GM19397 (cell line): ENCODE measurements around the gene YPEL5.
"Not testable (repeated sequence)": the region's sequence is repeated elsewhere in the genome, so short reads cannot be mapped to it uniquely, and the experiment has no call there.

Source experiments
- ATAC-seq: cut with Tn5 transposase; IDR thresholded peaks from one replicate; pipeline ENCODE4 v1.9.1; 2021; ENCODE audit warnings: mild to moderate bottlenecking, moderate library complexity; ENCODE audit not compliant: unreplicated experiment

Gene YPEL5

DNA sequence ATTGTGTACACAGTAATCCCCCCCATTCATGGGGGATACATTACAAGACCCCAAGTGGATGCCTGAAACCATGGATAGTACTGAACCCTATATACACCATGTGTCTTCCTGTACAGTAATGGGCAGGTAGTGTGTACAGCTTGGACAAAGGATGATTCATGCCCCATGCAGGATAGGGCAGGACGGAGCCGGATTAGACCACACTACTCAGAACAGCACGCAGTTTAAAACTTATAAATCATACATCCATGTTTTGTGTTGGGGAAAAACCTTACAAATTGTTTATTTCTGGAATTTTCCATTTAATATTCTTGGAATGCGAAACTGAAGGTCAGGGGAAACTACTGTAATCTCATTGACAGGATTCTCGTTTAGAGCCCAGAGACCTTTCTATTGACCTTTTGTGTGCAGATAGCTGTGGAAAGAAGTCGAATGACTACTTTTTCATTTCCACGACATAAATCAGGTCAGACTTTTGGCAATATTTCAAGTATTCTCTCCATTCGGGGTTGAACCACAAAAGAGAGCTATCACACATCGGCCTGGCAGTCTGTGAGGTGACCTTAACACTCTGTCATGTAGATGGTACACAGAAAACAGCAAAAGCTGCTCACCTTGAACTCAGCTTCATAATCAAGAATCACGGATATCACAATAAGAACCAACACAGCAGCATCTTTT lies 9.9 kb upstream of the YPEL5 start:
- no peak for ATAC-seq

DNA sequence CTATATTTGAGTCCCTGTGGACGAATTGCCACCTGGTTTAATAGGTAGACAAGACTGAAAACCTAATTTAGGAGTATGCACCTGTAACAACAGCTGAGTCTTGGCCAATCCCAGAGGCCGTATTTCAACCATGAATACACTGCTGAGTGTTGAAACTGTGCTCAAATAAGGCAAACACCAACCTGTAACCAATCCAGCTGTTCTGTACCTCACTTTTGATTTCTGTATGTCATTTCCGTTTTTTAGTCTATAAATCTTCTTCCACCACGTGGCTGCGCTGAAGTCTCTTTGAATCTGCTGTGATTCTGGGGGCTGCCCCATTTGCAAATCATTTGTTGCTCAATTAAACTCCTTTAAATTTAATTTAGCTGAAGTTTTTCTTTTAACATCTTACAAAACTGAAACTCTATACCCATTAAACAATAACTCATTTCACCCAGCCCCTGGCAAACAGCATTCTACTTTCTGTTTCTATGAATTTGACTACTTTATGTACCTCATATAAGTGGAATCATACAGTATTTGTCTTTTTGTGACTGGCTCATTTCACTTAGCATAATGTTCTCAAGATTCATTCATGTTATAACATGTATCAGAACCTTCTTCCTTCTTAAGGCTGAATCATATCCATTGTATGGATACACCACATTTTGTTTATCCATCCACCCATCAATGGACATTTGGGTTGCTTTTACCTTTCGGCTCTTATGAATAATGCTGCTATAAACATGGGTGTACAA lies 7.5 kb upstream of the YPEL5 start:
- ATAC-seq = peak; percentile 73

DNA sequence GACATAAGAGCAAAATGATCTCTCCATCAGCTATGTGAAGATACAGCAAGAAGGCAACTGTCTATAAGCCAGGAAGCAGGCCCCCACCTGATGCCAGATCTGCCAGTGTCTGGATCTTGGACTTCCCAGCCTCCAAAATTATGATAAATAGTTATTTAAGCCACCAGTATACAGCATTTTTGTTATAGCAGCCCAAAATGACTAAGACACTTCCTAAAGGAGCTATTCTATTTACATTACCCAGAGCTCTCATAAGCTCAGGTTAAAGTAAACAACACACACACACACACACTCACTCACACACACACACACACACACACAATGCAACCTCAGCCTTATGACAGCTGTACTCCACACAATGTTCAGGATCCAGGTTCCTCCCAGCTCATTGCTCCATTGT lies 5.7 kb upstream of the YPEL5 start:
- no peak for ATAC-seq

DNA sequence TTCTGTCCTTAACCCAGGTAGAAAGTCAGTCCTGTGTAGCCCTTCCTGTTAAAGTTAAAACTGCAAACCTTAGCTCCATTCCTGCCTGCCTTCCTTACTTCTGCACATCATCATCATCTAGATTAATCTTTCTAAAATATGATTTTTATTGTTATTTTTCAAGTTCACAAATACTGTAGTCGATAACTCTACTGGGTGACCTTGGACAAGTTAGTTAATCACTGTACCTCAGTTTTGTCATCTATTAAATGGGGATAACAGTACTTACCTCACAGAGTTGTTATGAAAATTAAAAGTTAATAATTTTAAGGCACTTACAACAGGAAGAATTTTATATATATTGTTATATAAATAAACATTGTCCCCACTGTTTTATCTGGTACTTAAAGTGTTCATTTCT lies 2.5 kb upstream of the YPEL5 start:
- ATAC-seq = no peak

DNA sequence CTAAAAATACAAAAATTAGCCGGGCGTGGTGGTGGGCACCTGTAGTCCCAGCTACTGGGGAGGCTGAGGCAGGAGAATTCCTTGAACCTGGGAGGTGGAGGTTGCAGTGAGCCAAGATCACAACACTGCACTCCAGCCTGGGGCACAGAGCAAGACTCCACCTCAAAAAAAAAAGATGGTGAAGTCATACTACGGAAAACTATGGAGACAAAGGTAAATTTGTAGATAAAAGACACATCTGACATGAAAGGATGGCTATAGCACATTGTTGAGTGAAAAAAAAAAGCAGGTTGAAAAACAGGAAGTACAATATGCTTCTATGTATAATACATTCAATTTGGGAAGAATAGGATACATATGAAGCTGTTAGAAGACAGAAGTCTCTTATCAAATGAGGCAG lies 1.9 kb upstream of the YPEL5 start:
- ATAC-seq = not testable (repeated sequence)

DNA sequence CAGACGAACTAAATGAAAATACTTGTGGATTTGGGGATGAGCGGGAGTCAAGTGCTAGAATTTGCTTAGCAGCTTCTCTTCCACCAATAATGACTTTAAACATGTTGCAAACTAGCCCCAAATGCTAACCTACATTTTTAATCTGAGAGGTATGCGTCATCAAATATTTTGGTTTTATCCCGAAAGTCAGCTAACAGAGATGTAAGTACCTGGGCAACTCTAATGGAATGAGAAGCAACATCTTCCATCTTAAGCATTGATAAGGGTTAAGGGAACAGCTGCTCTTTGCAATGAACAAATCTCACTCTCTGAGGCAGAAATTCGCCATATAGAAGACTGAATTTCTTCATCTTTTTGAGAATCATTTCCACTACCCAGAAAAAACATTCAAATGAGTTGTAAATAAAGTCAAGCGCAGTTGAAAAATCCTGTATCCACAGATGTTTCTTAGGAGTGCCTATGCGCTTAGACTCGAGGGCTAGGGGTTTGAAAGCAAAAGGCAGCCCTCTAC lies 926 bp upstream of the YPEL5 start:
- no peak for ATAC-seq

DNA sequence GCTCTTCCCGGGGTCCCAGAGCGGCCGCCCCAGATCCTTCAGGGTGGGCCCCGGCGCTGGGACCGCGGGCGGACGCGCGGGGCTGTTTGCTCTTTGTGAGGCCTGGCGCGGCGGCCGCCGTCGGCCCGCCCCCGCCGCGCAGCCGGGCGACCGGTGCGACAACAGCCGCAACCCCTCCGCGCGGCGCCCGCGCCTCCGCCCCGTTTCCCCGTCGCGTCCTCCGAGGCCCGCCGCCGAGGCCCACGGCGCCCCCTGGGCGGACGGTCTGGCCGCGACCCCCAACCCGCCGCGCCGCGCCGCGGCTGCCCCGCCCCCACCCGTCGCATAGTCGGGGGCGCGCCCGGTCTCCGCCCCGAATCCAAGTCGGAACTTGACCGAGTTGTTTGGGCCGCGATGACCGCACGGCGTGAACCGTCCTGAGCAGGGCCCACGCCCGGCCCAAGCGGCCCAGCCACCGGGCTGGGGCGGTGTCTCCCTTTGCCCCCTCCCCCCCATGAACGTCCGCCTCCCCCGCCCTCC lies 448 bp downstream of the YPEL5 start:
- peak; percentile 4 for ATAC-seq

DNA sequence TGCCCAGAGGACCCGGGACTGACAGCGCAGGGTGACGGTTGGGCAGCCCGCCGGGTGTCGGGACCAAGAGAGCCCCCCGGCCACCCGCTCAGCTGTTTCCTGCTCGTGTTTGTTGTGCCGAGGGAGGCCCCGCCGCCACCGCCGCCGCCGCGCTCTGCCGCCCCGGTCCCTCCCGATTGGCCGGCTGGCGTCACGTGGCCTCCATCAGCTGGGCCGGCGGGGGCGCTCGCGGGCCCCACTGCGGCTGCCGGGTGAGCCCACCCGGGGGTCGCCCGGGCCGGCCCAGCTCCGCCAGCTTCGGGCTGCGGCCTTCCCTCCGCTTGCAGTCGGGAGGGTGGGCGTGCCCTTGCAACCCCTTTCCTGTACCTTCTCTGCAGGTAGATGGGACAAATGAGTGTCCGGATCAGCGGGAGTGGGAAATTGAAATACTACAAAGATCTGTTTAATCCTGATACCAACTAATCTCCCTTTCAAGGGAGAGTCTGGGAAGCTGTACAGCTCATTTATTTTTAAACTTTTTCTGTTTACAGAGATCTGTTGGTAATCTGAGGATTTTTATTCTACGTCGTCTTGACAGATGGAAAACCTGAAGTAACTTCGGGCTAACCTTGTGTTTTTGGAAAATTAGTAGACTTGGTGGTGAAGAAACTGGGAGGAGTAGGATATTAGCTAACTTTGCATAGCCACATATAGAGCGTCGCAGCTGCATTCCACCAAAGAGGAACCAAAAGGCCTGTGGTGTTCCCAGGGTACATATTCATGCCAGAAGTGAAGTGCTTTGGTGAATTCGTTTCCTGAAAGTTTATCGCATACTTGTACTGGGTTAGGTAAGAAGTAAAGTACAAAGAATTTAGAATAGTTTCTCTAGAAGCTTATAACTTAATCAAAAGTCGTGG lies 1.2 kb downstream of the YPEL5 start:
- ATAC-seq = peak; percentile 26

DNA sequence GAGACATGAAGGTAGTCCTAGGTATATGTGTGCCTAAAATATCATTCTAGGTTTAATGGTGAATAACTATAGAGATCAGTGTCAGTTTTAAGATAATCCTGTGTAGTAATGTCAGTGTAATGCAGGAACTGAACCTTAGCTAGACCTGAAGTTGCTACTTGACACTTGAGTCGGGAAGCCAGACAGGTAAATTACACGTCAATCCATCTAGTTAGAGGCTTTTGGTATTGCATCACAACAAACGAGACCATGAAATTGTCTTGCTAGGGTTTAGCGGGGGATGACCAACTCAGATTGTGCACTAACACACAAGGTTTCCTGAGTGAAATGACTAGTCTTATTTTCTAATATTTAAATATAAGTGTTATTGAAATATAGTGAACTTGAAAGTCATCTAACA lies 2.0 kb downstream of the YPEL5 start:
- no peak for ATAC-seq

DNA sequence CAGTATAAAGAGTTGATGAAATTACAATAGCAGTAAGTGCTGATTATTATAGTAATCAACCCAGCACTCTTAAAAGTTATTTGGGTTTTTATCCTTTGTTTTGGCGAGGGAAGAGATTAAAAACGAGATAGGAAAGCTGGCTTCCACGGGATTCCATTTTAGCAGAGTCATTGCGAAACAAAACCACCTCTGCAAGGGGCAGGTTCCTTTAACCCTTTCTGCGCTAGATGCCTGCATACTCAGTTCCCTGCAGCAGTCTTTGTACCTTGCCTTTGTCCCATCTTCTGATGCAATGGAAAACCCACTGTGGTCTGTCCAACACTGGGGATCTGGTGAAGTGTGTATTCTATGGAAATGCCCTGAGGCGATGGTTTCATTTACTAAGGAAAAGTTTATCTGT lies 2.7 kb downstream of the YPEL5 start:
- ATAC-seq = no peak

DNA sequence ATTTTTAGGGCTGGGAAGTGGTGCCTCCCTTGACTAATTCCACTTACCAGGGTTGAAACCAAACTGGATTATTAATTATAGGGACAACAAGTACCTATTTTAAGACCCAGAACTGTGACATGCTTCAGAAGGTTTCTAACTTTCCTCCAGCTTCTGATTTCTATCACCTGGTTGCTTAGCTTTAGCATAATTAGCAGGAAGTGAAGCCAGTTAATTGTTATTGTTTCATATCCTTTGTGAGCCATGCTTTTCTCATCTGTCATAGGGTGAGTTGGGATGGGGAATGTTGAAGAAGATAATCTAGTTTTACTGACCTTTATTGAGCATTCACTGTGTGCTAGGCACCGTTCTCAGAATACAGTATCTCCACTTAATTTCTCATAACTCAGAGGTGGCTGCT lies 3.2 kb downstream of the YPEL5 start:
- ATAC-seq = no peak

DNA sequence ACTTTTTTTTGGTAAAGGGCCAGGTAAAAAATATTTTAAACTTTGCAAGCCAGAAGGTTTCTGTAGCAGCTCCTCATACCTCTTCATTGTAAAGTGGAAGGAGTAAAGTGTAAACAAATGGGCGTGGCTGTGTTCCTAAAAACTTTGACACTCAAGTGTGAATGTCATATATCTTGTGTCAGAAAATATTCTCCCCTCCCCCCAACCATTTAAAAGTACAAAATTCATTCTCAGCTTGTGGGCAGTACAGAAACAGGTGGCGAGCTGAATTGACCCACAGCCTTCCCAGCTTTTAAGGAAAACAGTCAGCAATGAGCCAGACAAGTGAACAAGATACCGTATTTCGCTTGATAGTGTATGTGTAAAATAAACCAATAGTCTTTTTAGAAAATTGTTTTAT lies 4.0 kb downstream of the YPEL5 start:
- no peak for ATAC-seq

DNA sequence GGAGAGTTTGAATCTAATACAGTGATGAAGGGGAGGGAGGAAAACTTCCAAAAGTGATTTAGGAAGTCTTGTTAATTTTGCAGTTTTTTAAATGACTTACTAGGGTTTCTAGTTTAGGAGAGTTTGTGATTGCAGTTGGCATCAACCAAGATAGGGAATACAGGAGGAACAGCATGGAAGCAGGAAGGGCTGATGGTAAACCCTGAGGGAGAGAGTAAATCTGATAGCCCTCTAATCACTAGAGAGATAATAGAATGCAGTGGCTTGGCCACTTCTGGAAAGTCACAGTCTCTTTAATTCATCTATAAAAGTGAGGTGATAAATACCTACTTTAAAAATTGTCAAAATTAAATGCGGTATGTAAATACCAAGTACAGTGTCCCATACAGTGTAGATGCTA lies 5.6 kb downstream of the YPEL5 start:
- no peak for ATAC-seq

DNA sequence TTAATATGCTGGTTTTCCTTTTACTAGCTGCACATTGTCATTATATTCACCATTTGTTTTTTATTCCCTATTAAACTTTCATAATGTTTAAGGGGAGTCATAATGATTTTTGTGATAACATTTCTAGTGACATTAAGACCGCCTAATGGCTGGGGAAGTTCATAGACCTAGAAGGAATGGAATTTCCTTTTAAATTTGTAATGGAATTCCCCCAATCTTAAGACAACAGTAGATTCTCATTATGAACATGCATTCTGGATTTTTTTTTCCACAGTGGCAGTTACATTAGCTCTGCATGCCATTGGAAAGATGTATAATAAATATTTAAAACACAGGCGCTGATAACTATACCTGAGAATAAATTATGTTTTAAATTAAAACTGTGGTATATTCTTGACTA lies 8.4 kb downstream of the YPEL5 start:
- no peak for ATAC-seq

DNA sequence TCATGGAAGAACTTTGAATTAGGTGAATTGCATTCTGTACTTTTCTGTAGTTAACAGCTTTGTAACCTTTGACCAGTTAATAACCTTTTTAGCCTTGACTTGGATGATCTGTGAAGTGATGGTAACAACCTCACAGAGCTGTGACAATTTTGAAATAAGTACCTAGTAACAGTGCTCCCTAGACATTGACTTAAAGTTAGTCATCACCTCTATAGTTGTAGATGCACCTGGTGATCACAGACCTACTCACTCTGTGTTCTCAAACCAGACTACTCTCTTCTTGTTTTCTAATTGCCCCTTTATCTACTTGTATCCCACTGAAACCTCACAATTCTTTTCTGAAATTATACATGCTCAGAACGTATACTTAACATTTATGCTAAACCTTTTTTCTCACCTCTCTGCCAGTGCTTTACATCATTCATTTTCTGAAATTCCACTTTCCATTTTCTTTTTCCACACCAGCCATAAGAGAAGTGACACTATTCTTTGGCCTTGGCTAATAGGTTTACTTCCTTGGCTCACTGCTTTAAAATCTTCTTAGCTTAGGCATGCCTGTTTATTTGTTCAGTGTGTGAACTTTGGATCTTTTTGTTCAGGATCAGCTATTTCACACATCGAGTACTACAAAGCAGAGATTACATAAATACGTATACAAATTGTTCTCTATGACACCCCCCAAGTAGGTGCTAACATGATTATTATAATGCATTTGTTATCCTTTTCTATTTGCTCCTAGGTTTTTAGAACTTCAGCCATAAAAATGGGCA lies 9.3 kb downstream of the YPEL5 start:
- ATAC-seq = no peak

DNA sequence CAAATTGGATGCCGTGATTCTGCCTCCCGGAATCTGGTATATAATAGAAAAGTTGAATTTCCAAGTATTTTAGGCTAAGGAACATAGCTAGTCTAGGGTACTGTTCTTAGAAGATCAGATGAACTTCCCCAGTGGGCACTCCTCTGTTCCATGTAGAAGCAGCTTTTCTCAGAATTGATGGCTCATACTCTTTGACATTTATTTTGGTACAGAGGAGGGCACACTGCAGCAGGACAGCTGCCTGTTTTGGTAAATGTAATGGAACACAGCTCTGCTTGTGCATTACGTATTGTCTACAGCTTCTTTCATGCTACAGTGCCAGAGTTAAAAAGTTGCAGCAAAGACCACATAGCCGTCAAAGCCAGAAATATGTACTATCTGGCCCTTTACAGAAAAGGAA lies 10.8 kb downstream of the YPEL5 start:
- no peak for ATAC-seq

DNA sequence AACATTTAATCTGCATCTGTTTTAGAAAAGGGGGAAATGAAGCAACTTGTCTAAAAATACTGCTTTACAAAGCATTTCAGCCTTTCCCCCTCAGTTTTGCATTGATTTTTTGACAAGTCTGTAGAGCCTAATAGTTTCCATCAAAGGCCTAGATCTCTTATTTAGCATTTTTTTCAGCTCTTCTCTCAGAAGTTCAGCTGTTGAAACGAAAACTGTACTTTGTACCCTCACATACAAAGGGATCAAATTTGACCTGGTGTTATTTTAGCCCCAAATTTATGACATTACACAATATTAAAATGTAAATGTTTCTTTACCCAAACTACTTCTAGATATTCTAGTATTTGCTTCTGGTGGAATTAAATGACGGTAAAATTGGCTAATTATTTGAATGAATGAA lies 13.0 kb downstream of the YPEL5 start:
- no peak for ATAC-seq

DNA sequence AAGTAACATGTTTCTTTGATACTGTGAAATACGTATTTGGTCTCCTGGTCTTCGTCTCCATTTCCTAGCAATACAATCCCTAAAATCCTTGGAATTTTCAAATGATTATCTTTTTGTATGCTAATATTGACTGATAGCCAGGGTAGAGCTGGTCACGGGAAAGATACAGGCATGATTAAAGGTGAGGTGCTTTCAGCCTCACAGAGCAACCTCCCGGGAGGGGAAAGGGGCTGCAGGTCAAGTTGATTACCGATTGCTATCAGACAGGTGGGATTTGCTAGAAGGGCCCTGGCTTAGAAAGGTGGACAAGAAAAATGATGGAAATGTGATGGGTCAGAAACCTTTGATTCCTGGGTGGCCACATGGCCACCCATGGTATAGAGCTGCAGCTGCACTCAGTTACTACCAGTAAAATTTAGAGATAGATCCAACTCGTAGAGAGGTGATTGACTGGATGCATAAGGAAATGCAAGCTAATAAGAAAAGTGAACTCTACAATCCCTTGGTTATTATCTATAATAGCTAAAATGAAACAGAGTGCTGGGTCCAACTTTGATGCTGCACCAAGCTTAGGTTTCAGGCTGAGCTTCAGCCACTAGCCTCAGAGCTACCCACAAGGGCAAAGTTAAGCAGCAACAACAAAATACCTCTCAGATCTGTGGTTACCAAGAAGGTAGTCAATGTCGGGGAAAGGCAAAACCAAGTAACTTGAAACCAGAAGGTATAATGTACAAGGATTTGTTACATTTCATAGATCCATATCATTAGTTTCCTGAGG lies 15.3 kb downstream of the YPEL5 start:
- no peak for ATAC-seq

DNA sequence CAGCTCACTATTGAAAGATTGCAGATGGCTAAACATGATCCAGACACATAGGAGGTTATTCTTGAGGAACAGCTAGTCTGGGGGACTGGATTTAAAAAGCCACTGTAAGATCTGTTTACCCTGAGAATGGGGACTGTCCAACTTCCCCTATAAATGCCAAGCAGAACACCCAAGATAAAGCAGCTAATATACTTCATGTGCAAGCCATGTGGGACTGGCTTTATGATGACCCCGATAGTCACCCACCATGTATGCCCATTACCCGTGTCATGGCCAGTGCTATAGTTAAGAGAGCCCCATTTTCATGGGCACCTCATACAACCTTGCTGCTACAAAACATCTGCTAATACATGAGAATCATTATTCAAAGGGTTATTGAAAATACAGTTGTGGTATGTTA lies 16.0 kb downstream of the YPEL5 start:
- ATAC-seq = no peak
